K562 (cell line): ENCODE data around the gene KRTAP9-7. TPM values are rescaled to one million over a fixed set of nuclear protein-coding genes. Genes with fewer than 3 reads are reported as not detected.
A peak's percentile ranks its signal among the peaks of the same experiment; 100 is the strongest.

ENCODE experiments used
- ATAC-seq: fragments of 200-7000 bp; cut with Tn5 transposase; 3 replicates; pipeline ENCODE4 v1.9.1; 2020; ENCODE audit warnings: moderate library complexity
- BruUV-seq: library from RNA; stranded (reverse); fragments of 400-500 nt; replicated peaks from 2 replicates; lab custom pipeline; 2021; lab: Mats Ljungman, UMichigan
- CTCF ChIA-PET: fragments of 300-600 bp; formaldehyde crosslinking; extraction: SDS; loops from one replicate; lab custom pipeline; 2021; ENCODE audit warnings: low intra/inter-chr PET ratio; lab: Yijun Ruan, JAX
- POLR2A ChIA-PET: fragments of 300-600, 350-650 bp; sonication (Branson Sonifier 250); formaldehyde crosslinking; extraction: SDS; loops from one replicate; lab custom pipeline; 2021; ENCODE audit warnings: antibody characterized with exemption, inconsistent platforms; lab: Yijun Ruan, JAX
- DNase-seq, 4 experiments: peaks; one replicate each; pipeline versions ENCODE4 v3.0.0 to v3.0.0-alpha.2; 2011 to 2018; ENCODE audit warnings: low spot score in 3 of 4, mixed read lengths in 3 of 4; ENCODE audit errors: extremely low read depth in 1 of 4
- FAIRE-seq: peaks from 2 replicates; lab custom pipeline; 2011; peaks lifted over from hg19 to GRCh38; lab: Jason Lieb, UNC
- H2AFZ ChIP-seq: 2 replicates; pipeline ENCODE4 v1.6.0; 2011; ENCODE audit warnings: low read depth, low read length, control low read depth, inconsistent platforms
- H3K27ac ChIP-seq: fragments of 200-600 bp; 3 replicates; pipeline ENCODE4 v1.8.0; 2011; ENCODE audit warnings: low read depth, mild to moderate bottlenecking, control low read depth, inconsistent platforms, low read length, moderate library complexity, mixed read lengths; ENCODE audit errors: extremely low read depth
- H3K27me3 ChIP-seq, 2 experiments: fragments of 300-600 bp in 1 of 2; 2 replicates in 1 of 2; 3 replicates in 1 of 2; pipeline versions ENCODE4 v1.6.0 to v1.8.0; 2011; ENCODE audit warnings: inconsistent platforms in 2 of 2, low read length in 2 of 2, mild to moderate bottlenecking in 1 of 2, mixed read lengths in 1 of 2, moderate library complexity in 1 of 2; ENCODE audit not compliant: control insufficient read depth in 2 of 2, insufficient read depth in 2 of 2
- H3K36me3 ChIP-seq: fragments of 300-600 bp; 3 replicates; pipeline ENCODE4 v1.8.0; 2011; ENCODE audit warnings: mild to moderate bottlenecking, low read length, inconsistent platforms; ENCODE audit not compliant: control insufficient read depth, insufficient read depth
- H3K4me1 ChIP-seq, 2 experiments: fragments of 200-600 bp in 1 of 2; replicated peaks in 1 of 2; 2 replicates in 1 of 2; 3 replicates in 1 of 2; pipeline versions ENCODE4 v1.5.1 to v1.8.0; 2011; ENCODE audit warnings: inconsistent platforms in 2 of 2, low read length in 2 of 2, mild to moderate bottlenecking in 1 of 2, mixed read lengths in 1 of 2, moderate library complexity in 1 of 2; ENCODE audit not compliant: control insufficient read depth in 2 of 2, insufficient read depth in 2 of 2
- H3K4me2 ChIP-seq: 2 replicates; pipeline ENCODE4 v1.6.1; 2011; ENCODE audit warnings: low read length, control low read depth, inconsistent platforms, mixed read lengths; ENCODE audit not compliant: insufficient read depth
- H3K4me3 ChIP-seq: fragments of 200-600 bp; sonication (generic), shearing (Covaris generic); 2 replicates; pipeline ENCODE4 v1.5.1; 2016; ENCODE audit warnings: control low read depth, inconsistent platforms
- H3K79me2 ChIP-seq: fragments of 200-600 bp; 3 replicates; pipeline ENCODE4 v1.8.0; 2011; ENCODE audit warnings: low read length, inconsistent platforms; ENCODE audit not compliant: control insufficient read depth, insufficient read depth
- H3K9ac ChIP-seq, 2 experiments: 2 replicates each; pipeline versions ENCODE4 v1.6.0 to v1.6.1; 2011; ENCODE audit warnings: low read depth in 2 of 2, low read length in 2 of 2, control low read depth in 1 of 2, inconsistent platforms in 1 of 2, mild to moderate bottlenecking in 1 of 2, mixed read lengths in 1 of 2; ENCODE audit not compliant: insufficient read depth in 1 of 2
- H3K9me1 ChIP-seq: one replicate; pipeline ENCODE4 v1.6.0; 2011; ENCODE audit warnings: inconsistent platforms, mild to moderate bottlenecking, low read length, moderate library complexity; ENCODE audit not compliant: control insufficient read depth, insufficient read depth
- H3K9me3 ChIP-seq: replicated peaks from 2 replicates; pipeline ENCODE4 v1.5.1; 2011; ENCODE audit warnings: low read depth, low read length, inconsistent platforms; ENCODE audit not compliant: control insufficient read depth, insufficient read depth
- H4K20me1 ChIP-seq: replicated peaks from 2 replicates; pipeline ENCODE4 v1.6.1; 2011; ENCODE audit warnings: low read length, inconsistent platforms, mixed read lengths; ENCODE audit not compliant: control insufficient read depth, insufficient read depth
- DLX4 ChIP-seq: fragments of 250-450 bp; sonication (Bioruptor Pico); IDR thresholded peaks from 2 replicates; pipeline ENCODE4 v1.6.1; 2021; ENCODE audit warnings: mild to moderate bottlenecking
- KAT2B ChIP-seq: IDR thresholded peaks from one replicate; pipeline ENCODE4 v1.6.1; 2012; ENCODE audit warnings: low read depth, mild to moderate bottlenecking, control low read depth, inconsistent platforms, low read length, moderate library complexity
- SREBF2 ChIP-seq: sonication (generic); formaldehyde crosslinking; IDR thresholded peaks from 2 replicates; pipeline ENCODE4 v1.4.0; 2020; ENCODE audit warnings: mild to moderate bottlenecking, missing genetic modification reagents
- TRIM25 ChIP-seq: fragments of 450-650 bp; IDR thresholded peaks from 2 replicates; pipeline ENCODE4 v1.7.0; 2016; ENCODE audit warnings: borderline replicate concordance
- ZNF592 ChIP-seq: fragments of 450-650 bp; IDR thresholded peaks from 2 replicates; pipeline ENCODE4 v1.6.1; 2017; ENCODE audit warnings: antibody characterized with exemption, mild to moderate bottlenecking
- ZZZ3 ChIP-seq: fragments of 450-650 bp; IDR thresholded peaks from 2 replicates; pipeline ENCODE4 v1.6.1; 2016; ENCODE audit warnings: antibody characterized with exemption, mild to moderate bottlenecking, moderate library complexity
- WGBS: fragments of 100-300 bp; shearing (Covaris generic); methylation state at CpG from one replicate; pipeline ENCODE4 v1.1.6; 2016; ENCODE audit warnings: low coverage, mixed read lengths; ENCODE audit not compliant: insufficient coverage; ENCODE audit errors: missing lambda C conversion rate; 5-methylcytosine and 5-hydroxymethylcytosine counted together
- in situ Hi-C: fragments of 300-500 bp; cut with MboI; formaldehyde crosslinking; loops from 4 replicates; pipeline ENCODE4 v1.15.0; 2018; ENCODE audit warnings: inconsistent platforms, mixed read lengths
- intact Hi-C: fragments of 100-400 bp; cut with micrococcal nuclease; formaldehyde crosslinking; loops from 2 replicates; pipeline ENCODE4 v1.14.2; 2022
- polyA plus RNA-seq, 8 experiments: library from polyadenylated mRNA; depleted of rRNA in 4 of 8; stranded (reverse) in 5 of 8; unstranded in 3 of 8; fragments of >200 nt; fragmentation: Nextera tagmentation in 2 of 8; fragmentation: Illumina TruSeq in 1 of 8; extraction: Ambion mirVana in 2 of 8; extraction: Trizol in 1 of 8; gene quantifications; 2 replicates each; pipeline versions ENCODE4 v1.2.1 to v1.2.3, GENCODE V29; 2011 to 2014; ENCODE audit warnings: inconsistent platforms in 1 of 8, missing spikeins in 1 of 8
- total RNA-seq, 7 experiments: library from RNA; depleted of rRNA in 6 of 7; stranded (reverse); fragments of >200 nt in 6 of 7; fragmentation: Illumina TruSeq in 2 of 7; extraction: Trizol in 2 of 7; gene quantifications; 2 replicates each; pipeline versions ENCODE4 v1.2.1 to v1.2.3, GENCODE V29; 2011 to 2021; ENCODE audit warnings: low replicate concordance in 1 of 7
- TF ChIP-seq, protein P1 (sequence below): sonication (generic); formaldehyde crosslinking; IDR thresholded peaks from 2 replicates; pipeline ENCODE4 v1.8.1; 2023; ENCODE audit warnings: mild to moderate bottlenecking, missing genetic modification reagents
- TF ChIP-seq, protein P2 (sequence below): fragments of 450-650 bp; formaldehyde crosslinking; IDR thresholded peaks from 2 replicates; pipeline ENCODE4 v1.4.0; 2022; ENCODE audit warnings: mild to moderate bottlenecking, moderate library complexity
- TF ChIP-seq, protein P3 (sequence below): fragments of 250-450 bp; sonication (Bioruptor Pico); IDR thresholded peaks from 2 replicates; pipeline ENCODE4 v1.4.0; 2020; ENCODE audit warnings: mild to moderate bottlenecking, moderate library complexity, borderline replicate concordance

The KRTAP9-7 gene
- total and polyA plus RNA-seq, 9 of the 15 experiments (the other 6 are each of a cell fraction or from before 2014, with no cell fraction given), result not detected

GRCh38 chr17:41251261-41251660, 24.2 kb upstream of the KRTAP9-7 start:
- ChIA-PET POLR2A (no interaction called here), CTCF (no interaction called here)
- no peaks in the 10 kb centered on the region for H3K79me2 ChIP-seq
- 0% methylated on average over 1 of the region's 1 CpG for whole genome bisulfite sequencing
- no peaks in the 10 kb centered on the region for H4K20me1 ChIP-seq
- no peaks in the 10 kb centered on the region for H3K4me1 ChIP-seq
- no TSS peak for BruUV-seq
- ATAC-seq, result no peak
- H3K27ac ChIP-seq, result no peak overlapping the region
- no peak overlapping the region for H3K4me3 ChIP-seq
- intact Hi-C loops (no loop called here), in situ Hi-C loops (no loop called here)
- H3K9ac ChIP-seq, result no peak overlapping the region
- H3K4me2 ChIP-seq, result no peak overlapping the region
- H3K9me1 ChIP-seq, result no peaks in the 10 kb centered on the region
- peaks cover 0 to 2% of the 10 kb centered on the region in 2 experiments; a peak in 1 of 5 replicates for H3K27me3 ChIP-seq
- no peak for FAIRE-seq
- no peak overlapping the region for H2AFZ ChIP-seq
- DNase-seq, result peak in 1 of 4 experiments; percentile 0
- no peaks in the 10 kb centered on the region for H3K36me3 ChIP-seq
- H3K9me3 ChIP-seq, result no peaks in the 10 kb centered on the region
- TF ChIP-seq, protein P1, sequence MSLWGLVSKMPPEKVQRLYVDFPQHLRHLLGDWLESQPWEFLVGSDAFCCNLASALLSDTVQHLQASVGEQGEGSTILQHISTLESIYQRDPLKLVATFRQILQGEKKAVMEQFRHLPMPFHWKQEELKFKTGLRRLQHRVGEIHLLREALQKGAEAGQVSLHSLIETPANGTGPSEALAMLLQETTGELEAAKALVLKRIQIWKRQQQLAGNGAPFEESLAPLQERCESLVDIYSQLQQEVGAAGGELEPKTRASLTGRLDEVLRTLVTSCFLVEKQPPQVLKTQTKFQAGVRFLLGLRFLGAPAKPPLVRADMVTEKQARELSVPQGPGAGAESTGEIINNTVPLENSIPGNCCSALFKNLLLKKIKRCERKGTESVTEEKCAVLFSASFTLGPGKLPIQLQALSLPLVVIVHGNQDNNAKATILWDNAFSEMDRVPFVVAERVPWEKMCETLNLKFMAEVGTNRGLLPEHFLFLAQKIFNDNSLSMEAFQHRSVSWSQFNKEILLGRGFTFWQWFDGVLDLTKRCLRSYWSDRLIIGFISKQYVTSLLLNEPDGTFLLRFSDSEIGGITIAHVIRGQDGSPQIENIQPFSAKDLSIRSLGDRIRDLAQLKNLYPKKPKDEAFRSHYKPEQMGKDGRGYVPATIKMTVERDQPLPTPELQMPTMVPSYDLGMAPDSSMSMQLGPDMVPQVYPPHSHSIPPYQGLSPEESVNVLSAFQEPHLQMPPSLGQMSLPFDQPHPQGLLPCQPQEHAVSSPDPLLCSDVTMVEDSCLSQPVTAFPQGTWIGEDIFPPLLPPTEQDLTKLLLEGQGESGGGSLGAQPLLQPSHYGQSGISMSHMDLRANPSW (CRISPR knock-in tag), result no peak
- TF ChIP-seq ZNF592 (no peak), TRIM25 (no peak), KAT2B (no peak), ZZZ3 (no peak), DLX4 (no peak), SREBF2 (CRISPR knock-in tag) (no peak)
- TF ChIP-seq, protein P2, sequence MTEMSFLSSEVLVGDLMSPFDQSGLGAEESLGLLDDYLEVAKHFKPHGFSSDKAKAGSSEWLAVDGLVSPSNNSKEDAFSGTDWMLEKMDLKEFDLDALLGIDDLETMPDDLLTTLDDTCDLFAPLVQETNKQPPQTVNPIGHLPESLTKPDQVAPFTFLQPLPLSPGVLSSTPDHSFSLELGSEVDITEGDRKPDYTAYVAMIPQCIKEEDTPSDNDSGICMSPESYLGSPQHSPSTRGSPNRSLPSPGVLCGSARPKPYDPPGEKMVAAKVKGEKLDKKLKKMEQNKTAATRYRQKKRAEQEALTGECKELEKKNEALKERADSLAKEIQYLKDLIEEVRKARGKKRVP (CRISPR knock-in tag), result no peak
- TF ChIP-seq, protein P3, sequence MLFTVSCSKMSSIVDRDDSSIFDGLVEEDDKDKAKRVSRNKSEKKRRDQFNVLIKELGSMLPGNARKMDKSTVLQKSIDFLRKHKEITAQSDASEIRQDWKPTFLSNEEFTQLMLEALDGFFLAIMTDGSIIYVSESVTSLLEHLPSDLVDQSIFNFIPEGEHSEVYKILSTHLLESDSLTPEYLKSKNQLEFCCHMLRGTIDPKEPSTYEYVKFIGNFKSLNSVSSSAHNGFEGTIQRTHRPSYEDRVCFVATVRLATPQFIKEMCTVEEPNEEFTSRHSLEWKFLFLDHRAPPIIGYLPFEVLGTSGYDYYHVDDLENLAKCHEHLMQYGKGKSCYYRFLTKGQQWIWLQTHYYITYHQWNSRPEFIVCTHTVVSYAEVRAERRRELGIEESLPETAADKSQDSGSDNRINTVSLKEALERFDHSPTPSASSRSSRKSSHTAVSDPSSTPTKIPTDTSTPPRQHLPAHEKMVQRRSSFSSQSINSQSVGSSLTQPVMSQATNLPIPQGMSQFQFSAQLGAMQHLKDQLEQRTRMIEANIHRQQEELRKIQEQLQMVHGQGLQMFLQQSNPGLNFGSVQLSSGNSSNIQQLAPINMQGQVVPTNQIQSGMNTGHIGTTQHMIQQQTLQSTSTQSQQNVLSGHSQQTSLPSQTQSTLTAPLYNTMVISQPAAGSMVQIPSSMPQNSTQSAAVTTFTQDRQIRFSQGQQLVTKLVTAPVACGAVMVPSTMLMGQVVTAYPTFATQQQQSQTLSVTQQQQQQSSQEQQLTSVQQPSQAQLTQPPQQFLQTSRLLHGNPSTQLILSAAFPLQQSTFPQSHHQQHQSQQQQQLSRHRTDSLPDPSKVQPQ (CRISPR knock-in tag), result no peak
